WTC11 (cell line): ENCODE data around the gene WLS.

ENCODE experiments used
- NFYB ChIP-seq: sonication (generic); formaldehyde crosslinking; conservative IDR thresholded peaks from 2 replicates; pipeline ENCODE4 v1.8.0; 2022; ENCODE audit warnings: low read depth, missing genetic modification reagents
- RELA ChIP-seq: sonication (generic); formaldehyde crosslinking; IDR thresholded peaks from 2 replicates; pipeline ENCODE4 v1.8.1; 2022; ENCODE audit warnings: missing genetic modification reagents, mild to moderate bottlenecking, borderline replicate concordance
- TF ChIP-seq, protein P1 (sequence below): fragments of 200-600 bp; IDR thresholded peaks from 2 replicates; pipeline ENCODE4 v1.8.0; 2022; ENCODE audit warnings: antibody characterized with exemption
- TF ChIP-seq, protein P2 (sequence below): sonication (generic); formaldehyde crosslinking; IDR thresholded peaks from 2 replicates; pipeline ENCODE4 v1.8.0; 2022; ENCODE audit warnings: missing genetic modification reagents
- TF ChIP-seq, protein P3 (sequence below): sonication (generic); formaldehyde crosslinking; IDR thresholded peaks from 2 replicates; pipeline ENCODE4 v1.8.1; 2023; ENCODE audit warnings: mild to moderate bottlenecking, missing genetic modification reagents, moderate library complexity

DNA sequence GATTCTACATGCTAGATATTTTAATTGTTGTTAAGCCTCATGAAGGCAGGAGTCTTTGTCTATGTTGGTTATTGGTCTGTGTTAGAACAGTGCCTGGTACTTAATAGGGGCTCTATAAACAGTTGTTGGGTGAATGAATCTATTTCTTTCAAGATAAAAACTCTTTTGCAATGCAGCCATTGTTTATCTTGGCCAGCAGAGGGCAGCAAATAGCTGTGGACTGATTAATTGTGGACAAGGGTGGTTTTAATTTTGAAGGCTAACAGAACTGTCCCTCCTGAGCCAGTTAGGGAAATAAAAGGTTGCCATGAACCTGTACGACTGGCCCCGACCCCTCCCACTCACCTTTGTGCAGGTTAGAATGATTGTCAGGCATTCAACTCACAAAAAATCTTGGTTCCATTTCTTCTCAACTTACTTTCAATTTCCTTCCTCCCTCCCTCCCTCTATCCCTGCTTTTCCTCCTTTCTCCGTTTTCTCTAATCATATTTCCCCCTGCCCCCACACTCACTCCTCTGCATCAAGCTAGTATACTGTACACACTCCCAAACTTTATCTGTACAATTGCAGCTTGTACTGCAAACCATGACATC is 115.6 kb downstream of the WLS start:
- no peak for TF ChIP-seq NFYB
- TF ChIP-seq, protein P1, sequence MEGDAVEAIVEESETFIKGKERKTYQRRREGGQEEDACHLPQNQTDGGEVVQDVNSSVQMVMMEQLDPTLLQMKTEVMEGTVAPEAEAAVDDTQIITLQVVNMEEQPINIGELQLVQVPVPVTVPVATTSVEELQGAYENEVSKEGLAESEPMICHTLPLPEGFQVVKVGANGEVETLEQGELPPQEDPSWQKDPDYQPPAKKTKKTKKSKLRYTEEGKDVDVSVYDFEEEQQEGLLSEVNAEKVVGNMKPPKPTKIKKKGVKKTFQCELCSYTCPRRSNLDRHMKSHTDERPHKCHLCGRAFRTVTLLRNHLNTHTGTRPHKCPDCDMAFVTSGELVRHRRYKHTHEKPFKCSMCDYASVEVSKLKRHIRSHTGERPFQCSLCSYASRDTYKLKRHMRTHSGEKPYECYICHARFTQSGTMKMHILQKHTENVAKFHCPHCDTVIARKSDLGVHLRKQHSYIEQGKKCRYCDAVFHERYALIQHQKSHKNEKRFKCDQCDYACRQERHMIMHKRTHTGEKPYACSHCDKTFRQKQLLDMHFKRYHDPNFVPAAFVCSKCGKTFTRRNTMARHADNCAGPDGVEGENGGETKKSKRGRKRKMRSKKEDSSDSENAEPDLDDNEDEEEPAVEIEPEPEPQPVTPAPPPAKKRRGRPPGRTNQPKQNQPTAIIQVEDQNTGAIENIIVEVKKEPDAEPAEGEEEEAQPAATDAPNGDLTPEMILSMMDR = peak; percentile 63
- TF ChIP-seq, protein P2, sequence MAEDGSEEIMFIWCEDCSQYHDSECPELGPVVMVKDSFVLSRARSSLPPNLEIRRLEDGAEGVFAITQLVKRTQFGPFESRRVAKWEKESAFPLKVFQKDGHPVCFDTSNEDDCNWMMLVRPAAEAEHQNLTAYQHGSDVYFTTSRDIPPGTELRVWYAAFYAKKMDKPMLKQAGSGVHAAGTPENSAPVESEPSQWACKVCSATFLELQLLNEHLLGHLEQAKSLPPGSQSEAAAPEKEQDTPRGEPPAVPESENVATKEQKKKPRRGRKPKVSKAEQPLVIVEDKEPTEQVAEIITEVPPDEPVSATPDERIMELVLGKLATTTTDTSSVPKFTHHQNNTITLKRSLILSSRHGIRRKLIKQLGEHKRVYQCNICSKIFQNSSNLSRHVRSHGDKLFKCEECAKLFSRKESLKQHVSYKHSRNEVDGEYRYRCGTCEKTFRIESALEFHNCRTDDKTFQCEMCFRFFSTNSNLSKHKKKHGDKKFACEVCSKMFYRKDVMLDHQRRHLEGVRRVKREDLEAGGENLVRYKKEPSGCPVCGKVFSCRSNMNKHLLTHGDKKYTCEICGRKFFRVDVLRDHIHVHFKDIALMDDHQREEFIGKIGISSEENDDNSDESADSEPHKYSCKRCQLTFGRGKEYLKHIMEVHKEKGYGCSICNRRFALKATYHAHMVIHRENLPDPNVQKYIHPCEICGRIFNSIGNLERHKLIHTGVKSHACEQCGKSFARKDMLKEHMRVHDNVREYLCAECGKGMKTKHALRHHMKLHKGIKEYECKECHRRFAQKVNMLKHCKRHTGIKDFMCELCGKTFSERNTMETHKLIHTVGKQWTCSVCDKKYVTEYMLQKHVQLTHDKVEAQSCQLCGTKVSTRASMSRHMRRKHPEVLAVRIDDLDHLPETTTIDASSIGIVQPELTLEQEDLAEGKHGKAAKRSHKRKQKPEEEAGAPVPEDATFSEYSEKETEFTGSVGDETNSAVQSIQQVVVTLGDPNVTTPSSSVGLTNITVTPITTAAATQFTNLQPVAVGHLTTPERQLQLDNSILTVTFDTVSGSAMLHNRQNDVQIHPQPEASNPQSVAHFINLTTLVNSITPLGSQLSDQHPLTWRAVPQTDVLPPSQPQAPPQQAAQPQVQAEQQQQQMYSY (CRISPR knock-in tag) = no peak
- no peak for TF ChIP-seq RELA (CRISPR knock-in tag)
- TF ChIP-seq, protein P3, sequence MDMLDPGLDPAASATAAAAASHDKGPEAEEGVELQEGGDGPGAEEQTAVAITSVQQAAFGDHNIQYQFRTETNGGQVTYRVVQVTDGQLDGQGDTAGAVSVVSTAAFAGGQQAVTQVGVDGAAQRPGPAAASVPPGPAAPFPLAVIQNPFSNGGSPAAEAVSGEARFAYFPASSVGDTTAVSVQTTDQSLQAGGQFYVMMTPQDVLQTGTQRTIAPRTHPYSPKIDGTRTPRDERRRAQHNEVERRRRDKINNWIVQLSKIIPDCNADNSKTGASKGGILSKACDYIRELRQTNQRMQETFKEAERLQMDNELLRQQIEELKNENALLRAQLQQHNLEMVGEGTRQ (CRISPR knock-in tag) = no peak
